Measurements from ENCODE around the gene NT5DC3.
A peak's percentile ranks its signal among the peaks of the same experiment; 100 is the strongest.

Gene NT5DC3

DNA sequence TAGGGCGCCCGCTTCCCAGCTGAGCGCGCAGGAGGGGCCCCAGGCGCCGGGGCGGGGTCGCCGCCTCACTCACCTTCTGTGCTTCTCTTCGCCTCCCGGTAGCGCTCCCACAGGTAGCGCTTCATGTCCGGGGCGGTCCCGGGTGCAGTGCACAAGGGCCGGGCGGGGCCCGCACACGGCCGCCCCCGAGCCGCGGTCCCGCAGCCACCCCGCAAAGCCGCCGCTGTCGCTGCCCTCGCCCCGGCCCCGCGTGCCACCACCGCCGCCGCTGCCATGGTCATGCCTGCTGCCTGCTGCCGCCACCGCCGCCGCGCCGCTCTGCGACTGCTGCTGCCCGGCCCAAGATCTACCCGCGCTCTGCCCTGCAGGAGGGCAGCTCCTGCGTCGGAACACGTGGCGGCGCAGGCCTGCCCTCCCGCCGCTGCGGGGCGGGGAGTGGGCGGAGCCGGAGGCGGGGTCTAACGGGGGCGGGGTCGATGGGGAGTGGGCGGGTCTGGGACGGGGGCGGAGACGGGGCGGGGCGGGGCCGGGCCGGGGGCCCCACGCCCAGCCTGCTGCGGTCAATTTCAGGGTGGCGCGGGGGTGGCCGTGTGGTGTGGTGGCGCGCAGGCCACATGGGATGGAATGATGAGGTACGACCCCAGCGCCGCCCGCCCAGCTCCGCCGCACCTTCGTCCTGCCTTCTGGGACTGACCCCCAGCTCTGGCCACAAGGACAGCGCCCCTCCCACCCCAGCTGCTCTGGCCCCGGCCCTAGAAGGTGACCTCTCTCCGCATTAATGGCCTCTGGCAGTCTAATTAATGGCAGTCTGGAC lies at the start of gene NT5DC3:
TSS of gene NT5DC3 (minus strand) at position 359 of the 814 bp plus-strand sequence. CDS start at position 281, 78 bp downstream.
- peak; percentile 81 for DNase-seq (ENCODE audit: low spot score)
- peak within 1 kb of the TSS; percentile 84 for H3K4me3 ChIP-seq (ENCODE audit: severe bottlenecking)
- H3K9me3 ChIP-seq (ENCODE audit: severe bottlenecking), result no peaks in the 10 kb centered on the region
- no peak for TF ChIP-seq CTCF (IDR thresholded peaks at IDR 0.05; ENCODE audit: poor library complexity, severe bottlenecking)
- peak within 1 kb of the TSS; percentile 79 for H3K27ac ChIP-seq (ENCODE audit: poor library complexity, severe bottlenecking)
- no peaks in the 10 kb centered on the region for H3K36me3 ChIP-seq (ENCODE audit: low read depth)
- no peaks in the 10 kb centered on the region for H3K27me3 ChIP-seq (ENCODE audit: insufficient read depth, poor library complexity, severe bottlenecking)
- H3K4me1 ChIP-seq (ENCODE audit: insufficient read depth, poor library complexity, severe bottlenecking), result peaks cover 11% of the 10 kb centered on the region
- peak; percentile 59 for ATAC-seq (ENCODE audit: low read depth)

GRCh38 chr12:103887738-103888137 lies 46.7 kb upstream of the NT5DC3 start:
- DNase-seq (ENCODE audit: low spot score), result no peak
- Histone ChIP-seq H3K4me3 (ENCODE audit: severe bottlenecking) (no peak overlapping the region), H3K36me3 (ENCODE audit: low read depth) (no peaks in the 10 kb centered on the region), H3K9me3 (ENCODE audit: severe bottlenecking) (no peaks in the 10 kb centered on the region), H3K27ac (ENCODE audit: poor library complexity, severe bottlenecking) (no peak overlapping the region), H3K4me1 (ENCODE audit: insufficient read depth, poor library complexity, severe bottlenecking) (peaks cover 1% of the 10 kb centered on the region), H3K27me3 (ENCODE audit: insufficient read depth, poor library complexity, severe bottlenecking) (no peaks in the 10 kb centered on the region)
- TF ChIP-seq CTCF (IDR thresholded peaks at IDR 0.05; ENCODE audit: poor library complexity, severe bottlenecking), result no peak
- ATAC-seq (ENCODE audit: low read depth), result no peak

- H3K4me3 ChIP-seq (ENCODE audit: severe bottlenecking), result no peak overlapping the region
- no peak for TF ChIP-seq CTCF (IDR thresholded peaks at IDR 0.05; ENCODE audit: poor library complexity, severe bottlenecking)
- no peak overlapping the region for H3K27ac ChIP-seq (ENCODE audit: poor library complexity, severe bottlenecking)
- no peak for ATAC-seq (ENCODE audit: low read depth)
- H3K27me3 ChIP-seq (ENCODE audit: insufficient read depth, poor library complexity, severe bottlenecking), result no peaks in the 10 kb centered on the region
- H3K36me3 ChIP-seq (ENCODE audit: low read depth), result no peaks in the 10 kb centered on the region
- DNase-seq (ENCODE audit: low spot score), result no peak
- no peaks in the 10 kb centered on the region for H3K9me3 ChIP-seq (ENCODE audit: severe bottlenecking)
- H3K4me1 ChIP-seq (ENCODE audit: insufficient read depth, poor library complexity, severe bottlenecking), result peaks cover 11% of the 10 kb centered on the region
Measured at GRCh38 chr12:103886195-103886797, 45.3 kb upstream of the NT5DC3 start.

GRCh38 chr12:103884316-103884715 lies 43.3 kb upstream of the NT5DC3 start:
- Histone ChIP-seq H3K27ac (ENCODE audit: poor library complexity, severe bottlenecking) (no peak overlapping the region), H3K27me3 (ENCODE audit: insufficient read depth, poor library complexity, severe bottlenecking) (no peaks in the 10 kb centered on the region), H3K9me3 (ENCODE audit: severe bottlenecking) (no peaks in the 10 kb centered on the region), H3K4me3 (ENCODE audit: severe bottlenecking) (no peak overlapping the region), H3K4me1 (ENCODE audit: insufficient read depth, poor library complexity, severe bottlenecking) (peaks cover 23% of the 10 kb centered on the region), H3K36me3 (ENCODE audit: low read depth) (no peaks in the 10 kb centered on the region)
- TF ChIP-seq CTCF (IDR thresholded peaks at IDR 0.05; ENCODE audit: poor library complexity, severe bottlenecking), result peak; percentile 61
- ATAC-seq (ENCODE audit: low read depth) (no peak), DNase-seq (ENCODE audit: low spot score) (no peak)

DNA sequence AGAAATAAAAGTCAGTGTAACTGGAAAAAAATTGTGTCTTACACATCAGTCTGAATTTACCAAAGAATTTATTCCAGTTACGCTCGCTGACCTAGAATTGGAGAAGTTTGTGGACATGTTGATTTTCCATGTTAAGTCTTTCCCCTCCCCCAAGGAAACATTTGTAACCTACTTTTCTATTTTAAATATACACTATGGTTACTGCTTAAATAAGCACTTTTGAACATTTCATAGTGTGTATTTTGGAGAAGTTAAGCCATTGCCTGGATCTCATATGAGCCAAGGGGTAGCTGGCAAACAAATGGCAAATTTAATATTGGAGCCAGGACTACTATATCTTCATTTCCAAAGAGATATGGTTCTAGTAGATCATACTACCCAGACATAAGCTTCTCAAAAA lies 42.9 kb upstream of the NT5DC3 start:
- H3K9me3 ChIP-seq (ENCODE audit: severe bottlenecking), result no peaks in the 10 kb centered on the region
- no peak overlapping the region for H3K27ac ChIP-seq (ENCODE audit: poor library complexity, severe bottlenecking)
- H3K4me1 ChIP-seq (ENCODE audit: insufficient read depth, poor library complexity, severe bottlenecking), result peaks cover 23% of the 10 kb centered on the region
- TF ChIP-seq CTCF (IDR thresholded peaks at IDR 0.05; ENCODE audit: poor library complexity, severe bottlenecking), result no peak
- H3K4me3 ChIP-seq (ENCODE audit: severe bottlenecking), result no peak overlapping the region
- ATAC-seq (ENCODE audit: low read depth) (no peak), DNase-seq (ENCODE audit: low spot score) (no peak)
- no peaks in the 10 kb centered on the region for H3K27me3 ChIP-seq (ENCODE audit: insufficient read depth, poor library complexity, severe bottlenecking)
- no peaks in the 10 kb centered on the region for H3K36me3 ChIP-seq (ENCODE audit: low read depth)

Measured in RWPE2 (cell line).